ENCODE measurements around the gene IGFBPL1.

- no peak for TF ChIP-seq REST (IDR thresholded peaks at IDR 0.05; ENCODE audit: low read depth)
- no peak for TF ChIP-seq EP300 (IDR thresholded peaks at IDR 0.05; ENCODE audit: borderline replicate concordance)
- TF ChIP-seq MAX (IDR thresholded peaks at IDR 0.05): no peak
- no peak for TF ChIP-seq EGR1 (IDR thresholded peaks at IDR 0.05)
- no peak for TF ChIP-seq YY1 (IDR thresholded peaks at IDR 0.05; ENCODE audit: low read depth)
- TF ChIP-seq CREB1 (IDR thresholded peaks at IDR 0.05; ENCODE audit: low read depth): no peak
- TF ChIP-seq RAD21 (IDR thresholded peaks at IDR 0.05; ENCODE audit: low read depth): peak; percentile 26; the same call in 1 of the 2 replicates
- TF ChIP-seq TAF1 (IDR thresholded peaks at IDR 0.05; ENCODE audit: low read depth): no peak
- no peak for TF ChIP-seq ZBTB7A (IDR thresholded peaks at IDR 0.05; ENCODE audit: low read depth)
- TF ChIP-seq TEAD4 (IDR thresholded peaks at IDR 0.05): no peak
- no peak for TF ChIP-seq TCF12 (IDR thresholded peaks at IDR 0.05; ENCODE audit: low read depth)
- TF ChIP-seq NFIC (IDR thresholded peaks at IDR 0.05): no peak
Measured at GRCh38 chr9:38417003-38417945, 7.0 kb downstream of the IGFBPL1 start.
